Measurements from ENCODE around the gene RFPL1. TPM values are rescaled to one million over a fixed set of nuclear protein-coding genes. Genes with fewer than 3 reads are reported as not detected.
"Not testable (repeated sequence)": the region's sequence is repeated elsewhere in the genome, so short reads cannot be mapped to it uniquely, and the experiment has no call there.

Gene RFPL1
- total RNA-seq: not detected

DNA sequence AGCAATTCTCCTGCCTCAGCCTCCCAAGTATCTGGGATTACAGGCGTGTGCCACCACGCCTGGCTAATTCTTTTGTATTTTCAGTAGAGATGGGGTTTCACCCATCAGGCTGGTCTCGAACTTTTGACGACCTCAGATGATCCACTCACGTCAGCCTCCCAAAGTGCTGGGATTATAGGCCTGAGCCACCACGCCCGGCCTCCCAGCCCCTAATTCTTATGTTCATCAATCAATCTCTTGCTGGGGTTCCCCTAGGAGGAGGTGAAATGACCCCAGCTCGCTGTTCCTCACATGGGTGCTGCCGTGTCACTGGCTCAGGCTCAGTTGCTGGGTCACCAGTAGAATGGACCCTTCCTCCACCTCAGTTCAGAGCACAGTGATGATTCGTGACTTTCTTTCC is at the start of gene RFPL1:
TSS of gene RFPL1 (plus strand) at position 301 of the 400 bp plus-strand sequence.
- H3K27me3 ChIP-seq: peaks cover 23% of the 10 kb centered on the region
- H3K4me3 ChIP-seq, H3K36me3 ChIP-seq, H3K4me1 ChIP-seq, H3K27ac ChIP-seq, ATAC-seq, H3K9me3 ChIP-seq: not testable (repeated sequence)
- WGBS, 2 donors (ENCODE audit: low coverage in 1 of 2): 90 to 100% methylated on average over 1 to 2 of the region's 10 CpGs

DNA sequence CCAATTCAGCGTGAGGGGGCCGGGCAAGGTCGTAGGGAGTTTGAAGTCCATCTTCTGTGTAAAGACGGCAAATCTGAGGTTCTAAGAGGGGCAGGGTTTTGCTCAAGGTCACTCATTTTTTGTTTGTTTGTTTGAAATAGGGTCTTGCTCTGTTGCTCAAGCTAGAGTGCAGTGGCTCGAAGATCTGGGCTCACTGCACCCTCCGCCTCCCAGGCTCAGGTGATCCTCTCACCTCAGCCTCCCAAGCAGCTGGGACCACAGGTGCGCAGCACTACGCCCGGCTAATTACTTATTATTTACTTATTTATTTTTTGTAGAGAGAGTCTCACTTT is 49.7 kb upstream of the RFPL1 start:
- WGBS, 2 donors (ENCODE audit: low coverage in 1 of 2): 27 to 40% methylated on average over 5 of the region's 9 CpGs
- Histone ChIP-seq H3K4me3 (peak overlapping the region; percentile 42 to 73), H3K9me3 (no peaks in the 10 kb centered on the region), H3K4me1 (peaks cover 0 to 45% (median 18%) of the 10 kb centered on the region in 3 donors), H3K27me3 (no peaks in the 10 kb centered on the region), H3K27ac (peak overlapping the region; percentile 13 to 92 (median 86)), H3K36me3 (peaks cover 0 to 18% of the 10 kb centered on the region in 2 donors)
- TF ChIP-seq POLR2A (IDR thresholded peaks at IDR 0.05) (no peak), EP300 (IDR thresholded peaks at IDR 0.05) (no peak), POLR2AphosphoS5 (IDR thresholded peaks at IDR 0.05) (no peak)
- TF ChIP-seq, protein P1, sequence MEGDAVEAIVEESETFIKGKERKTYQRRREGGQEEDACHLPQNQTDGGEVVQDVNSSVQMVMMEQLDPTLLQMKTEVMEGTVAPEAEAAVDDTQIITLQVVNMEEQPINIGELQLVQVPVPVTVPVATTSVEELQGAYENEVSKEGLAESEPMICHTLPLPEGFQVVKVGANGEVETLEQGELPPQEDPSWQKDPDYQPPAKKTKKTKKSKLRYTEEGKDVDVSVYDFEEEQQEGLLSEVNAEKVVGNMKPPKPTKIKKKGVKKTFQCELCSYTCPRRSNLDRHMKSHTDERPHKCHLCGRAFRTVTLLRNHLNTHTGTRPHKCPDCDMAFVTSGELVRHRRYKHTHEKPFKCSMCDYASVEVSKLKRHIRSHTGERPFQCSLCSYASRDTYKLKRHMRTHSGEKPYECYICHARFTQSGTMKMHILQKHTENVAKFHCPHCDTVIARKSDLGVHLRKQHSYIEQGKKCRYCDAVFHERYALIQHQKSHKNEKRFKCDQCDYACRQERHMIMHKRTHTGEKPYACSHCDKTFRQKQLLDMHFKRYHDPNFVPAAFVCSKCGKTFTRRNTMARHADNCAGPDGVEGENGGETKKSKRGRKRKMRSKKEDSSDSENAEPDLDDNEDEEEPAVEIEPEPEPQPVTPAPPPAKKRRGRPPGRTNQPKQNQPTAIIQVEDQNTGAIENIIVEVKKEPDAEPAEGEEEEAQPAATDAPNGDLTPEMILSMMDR (IDR thresholded peaks at IDR 0.05): no peak
- ATAC-seq: peak; percentile 3

DNA sequence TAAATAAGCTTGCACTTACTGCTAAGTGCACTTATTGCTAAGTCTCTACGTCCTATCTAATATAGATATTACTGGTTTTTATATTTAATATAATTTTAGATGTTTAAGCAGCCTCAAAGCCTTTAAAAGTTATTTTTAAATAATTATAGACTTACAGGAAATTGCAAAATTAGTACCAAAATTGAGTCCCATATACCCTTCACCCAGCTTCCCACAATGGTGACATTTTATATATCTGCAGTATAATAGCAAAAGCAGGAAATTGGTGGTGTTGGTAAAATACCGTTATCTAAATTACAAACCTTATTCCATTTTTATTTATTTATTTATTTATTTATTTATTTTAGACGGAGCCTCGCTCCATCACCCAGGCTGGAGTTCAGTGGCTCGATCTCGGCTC is 48.1 kb upstream of the RFPL1 start:
- TF ChIP-seq EP300 (IDR thresholded peaks at IDR 0.05) (no peak), POLR2AphosphoS5 (IDR thresholded peaks at IDR 0.05) (no peak), POLR2A (IDR thresholded peaks at IDR 0.05) (no peak)
- TF ChIP-seq, protein P1 (IDR thresholded peaks at IDR 0.05): no peak

DNA sequence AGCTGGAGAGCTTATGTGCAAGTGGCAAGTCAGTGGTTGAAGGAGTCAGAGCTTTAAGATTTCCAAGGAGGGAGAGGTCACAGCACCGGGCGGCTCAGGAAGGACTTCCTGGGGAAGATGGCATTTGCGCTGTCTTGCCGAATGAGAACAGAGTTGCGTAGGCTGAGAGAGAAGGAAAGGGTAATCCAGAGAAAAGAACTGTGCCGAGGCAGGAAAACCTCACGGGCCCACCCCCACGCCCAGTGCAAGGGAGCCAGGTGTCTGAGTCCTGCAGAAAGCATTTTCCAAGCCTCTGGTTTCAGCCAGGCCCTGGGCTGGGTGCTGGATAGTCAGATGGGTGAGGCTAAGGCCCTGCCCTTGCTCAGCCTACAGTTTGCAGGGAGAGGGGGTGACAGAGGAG is 46.8 kb upstream of the RFPL1 start:
- Histone ChIP-seq H3K36me3 (no peaks in the 10 kb centered on the region), H3K27ac (no peak overlapping the region), H3K9me3 (no peaks in the 10 kb centered on the region), H3K4me1 (peaks cover 0 to 31% (median 15%) of the 10 kb centered on the region in 3 donors), H3K4me3 (no peak overlapping the region), H3K27me3 (no peaks in the 10 kb centered on the region)
- ATAC-seq: no peak
- TF ChIP-seq EP300 (IDR thresholded peaks at IDR 0.05) (no peak), POLR2A (IDR thresholded peaks at IDR 0.05) (no peak), POLR2AphosphoS5 (IDR thresholded peaks at IDR 0.05) (no peak)
- TF ChIP-seq, protein P1 (IDR thresholded peaks at IDR 0.05): no peak
- 63 to 73% methylated on average over 8 of the region's 8 CpGs for WGBS, 2 donors (ENCODE audit: low coverage in 1 of 2)

More for the DNA sequence above, 48.1 kb upstream of the RFPL1 start:
- H3K4me3 ChIP-seq: no peak overlapping the region
- H3K36me3 ChIP-seq: peaks cover 0 to 3% of the 10 kb centered on the region in 2 donors
- peaks cover 0 to 41% (median 18%) of the 10 kb centered on the region in 3 donors for H3K4me1 ChIP-seq
- no peak for ATAC-seq
- H3K9me3 ChIP-seq: no peaks in the 10 kb centered on the region
- WGBS, 2 donors (ENCODE audit: low coverage in 1 of 2): 87 to 100% methylated on average over 2 to 6 of the region's 6 CpGs
- no peaks in the 10 kb centered on the region for H3K27me3 ChIP-seq
- H3K27ac ChIP-seq: no peak overlapping the region

DNA sequence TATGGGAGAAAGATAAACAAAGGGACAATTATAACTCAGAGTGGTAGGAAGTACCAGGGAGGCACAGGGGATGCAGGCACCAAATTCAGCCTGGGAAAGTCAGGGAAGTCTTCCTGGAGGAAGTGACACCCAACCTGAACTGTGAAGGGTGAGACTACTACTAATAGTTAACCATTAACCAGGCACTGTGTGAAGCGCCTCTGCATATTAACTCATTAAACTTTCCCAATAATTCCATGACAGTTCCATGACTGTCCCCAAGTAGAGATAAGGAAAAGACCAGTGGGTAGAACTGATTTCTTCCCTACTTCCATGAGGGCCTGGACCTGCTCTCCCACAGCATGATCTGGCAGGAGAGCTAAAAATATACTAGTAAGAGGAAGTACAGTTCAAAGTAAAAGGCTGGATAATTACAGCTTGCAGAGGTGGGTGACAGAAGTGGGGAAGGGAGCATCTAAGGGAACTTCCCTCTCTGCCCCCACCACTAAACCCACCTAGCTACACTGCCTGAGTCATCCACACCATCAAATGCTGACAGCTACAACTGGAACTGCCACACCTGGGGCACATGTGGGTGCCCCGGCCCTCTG is 45.3 kb upstream of the RFPL1 start:
- no peak for ATAC-seq
- Histone ChIP-seq H3K9me3 (no peaks in the 10 kb centered on the region), H3K27ac (no peak overlapping the region), H3K4me1 (peaks cover 0 to 16% (median 7%) of the 10 kb centered on the region in 3 donors), H3K27me3 (no peaks in the 10 kb centered on the region), H3K36me3 (no peaks in the 10 kb centered on the region), H3K4me3 (no peak overlapping the region)
- TF ChIP-seq EP300 (IDR thresholded peaks at IDR 0.05) (no peak), POLR2A (IDR thresholded peaks at IDR 0.05) (no peak), POLR2AphosphoS5 (IDR thresholded peaks at IDR 0.05) (no peak)
- TF ChIP-seq, protein P1 (IDR thresholded peaks at IDR 0.05): no peak
- 80 to 100% methylated on average over 1 to 2 of the region's 2 CpGs for WGBS, 2 donors (ENCODE audit: low coverage in 1 of 2)

Data from gastroesophageal sphincter (tissue), 4 donors.